Ovary (tissue), 3 donors: ENCODE measurements around the gene BTC.

Experiments used
- POLR2A ChIP-seq: fragments of 450-650 bp; IDR thresholded peaks from one replicate; pipeline ENCODE4 v1.6.1; 2017; ENCODE audit warnings: antibody characterized with exemption, mild to moderate bottlenecking, moderate library complexity
- TF ChIP-seq, protein P1 (sequence below), 3 donors: fragments of 450-650 bp in 2 of 3; fragments of 200-600 bp in 1 of 3; IDR thresholded peaks; one replicate each; pipeline versions ENCODE4 v1.5.1 to v1.8.0; 2016 to 2022; ENCODE audit warnings: antibody characterized with exemption in 3 of 3, mild to moderate bottlenecking in 1 of 3
- donor health status: DM: no; HTN: no; CAD: no.

DNA sequence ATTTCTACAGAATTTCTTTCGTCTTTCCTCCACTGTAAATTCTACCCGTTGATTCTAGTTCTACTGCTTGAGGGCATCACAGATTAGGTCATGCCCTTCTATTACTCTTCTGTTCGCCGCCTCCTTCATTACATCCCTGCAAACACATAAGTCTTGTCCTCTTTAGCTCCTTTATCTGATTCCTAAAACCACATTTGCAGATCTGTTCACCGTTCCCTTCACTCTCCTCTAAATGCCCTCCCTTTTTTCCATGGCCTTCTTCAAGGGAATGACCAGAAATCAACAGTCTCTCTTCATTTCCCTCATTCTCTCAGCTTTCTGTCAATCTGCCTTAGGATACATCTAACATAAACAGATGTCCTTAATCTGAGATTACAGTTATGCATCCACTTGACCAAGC, 43.1 kb downstream of the BTC start:
- TF ChIP-seq, protein P1, sequence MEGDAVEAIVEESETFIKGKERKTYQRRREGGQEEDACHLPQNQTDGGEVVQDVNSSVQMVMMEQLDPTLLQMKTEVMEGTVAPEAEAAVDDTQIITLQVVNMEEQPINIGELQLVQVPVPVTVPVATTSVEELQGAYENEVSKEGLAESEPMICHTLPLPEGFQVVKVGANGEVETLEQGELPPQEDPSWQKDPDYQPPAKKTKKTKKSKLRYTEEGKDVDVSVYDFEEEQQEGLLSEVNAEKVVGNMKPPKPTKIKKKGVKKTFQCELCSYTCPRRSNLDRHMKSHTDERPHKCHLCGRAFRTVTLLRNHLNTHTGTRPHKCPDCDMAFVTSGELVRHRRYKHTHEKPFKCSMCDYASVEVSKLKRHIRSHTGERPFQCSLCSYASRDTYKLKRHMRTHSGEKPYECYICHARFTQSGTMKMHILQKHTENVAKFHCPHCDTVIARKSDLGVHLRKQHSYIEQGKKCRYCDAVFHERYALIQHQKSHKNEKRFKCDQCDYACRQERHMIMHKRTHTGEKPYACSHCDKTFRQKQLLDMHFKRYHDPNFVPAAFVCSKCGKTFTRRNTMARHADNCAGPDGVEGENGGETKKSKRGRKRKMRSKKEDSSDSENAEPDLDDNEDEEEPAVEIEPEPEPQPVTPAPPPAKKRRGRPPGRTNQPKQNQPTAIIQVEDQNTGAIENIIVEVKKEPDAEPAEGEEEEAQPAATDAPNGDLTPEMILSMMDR (IDR thresholded peaks at IDR 0.05), result no peak
- no peak for TF ChIP-seq POLR2A
